Stimulated activated CD8-positive, alpha-beta memory T cell treated with anti-CD3 and anti-CD28 coated beads, Interleukin-7, amount 100 ng/mL, for 1 hour (primary cell): Measurements from ENCODE around the gene CDC25C.
A peak's percentile ranks its signal among the peaks of the same experiment; 100 is the strongest.
"Not testable (repeated sequence)": the region's sequence is repeated elsewhere in the genome, so short reads cannot be mapped to it uniquely, and the experiment has no call there.

Experiments
- DNase-seq, 2 donors: peaks; one replicate each; pipeline ENCODE4 v3.0.0-alpha.2; 2020; ENCODE audit warnings: low read depth in 2 of 2

CDC25C gene

DNA sequence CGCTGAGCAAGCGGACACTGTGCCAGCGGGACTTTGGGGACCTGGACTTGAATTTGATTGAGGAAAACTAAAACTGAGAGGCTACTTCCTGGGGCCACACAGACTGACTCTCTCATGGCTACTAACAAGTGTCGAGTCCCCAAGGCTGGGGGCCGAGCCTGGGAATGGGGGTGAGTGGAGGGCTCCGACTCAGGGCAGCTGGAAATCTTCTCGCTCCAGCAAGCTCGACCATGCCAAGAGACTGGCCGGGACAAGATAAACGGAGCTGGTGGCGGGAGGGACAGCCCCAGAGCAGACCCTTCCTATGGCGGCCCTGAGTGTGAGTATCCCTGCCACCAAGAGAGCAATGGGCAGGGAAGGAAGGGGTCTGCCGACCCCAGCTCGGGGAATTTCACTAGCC, 15.3 kb upstream of the CDC25C start:
- DNase-seq, result no peak

DNA sequence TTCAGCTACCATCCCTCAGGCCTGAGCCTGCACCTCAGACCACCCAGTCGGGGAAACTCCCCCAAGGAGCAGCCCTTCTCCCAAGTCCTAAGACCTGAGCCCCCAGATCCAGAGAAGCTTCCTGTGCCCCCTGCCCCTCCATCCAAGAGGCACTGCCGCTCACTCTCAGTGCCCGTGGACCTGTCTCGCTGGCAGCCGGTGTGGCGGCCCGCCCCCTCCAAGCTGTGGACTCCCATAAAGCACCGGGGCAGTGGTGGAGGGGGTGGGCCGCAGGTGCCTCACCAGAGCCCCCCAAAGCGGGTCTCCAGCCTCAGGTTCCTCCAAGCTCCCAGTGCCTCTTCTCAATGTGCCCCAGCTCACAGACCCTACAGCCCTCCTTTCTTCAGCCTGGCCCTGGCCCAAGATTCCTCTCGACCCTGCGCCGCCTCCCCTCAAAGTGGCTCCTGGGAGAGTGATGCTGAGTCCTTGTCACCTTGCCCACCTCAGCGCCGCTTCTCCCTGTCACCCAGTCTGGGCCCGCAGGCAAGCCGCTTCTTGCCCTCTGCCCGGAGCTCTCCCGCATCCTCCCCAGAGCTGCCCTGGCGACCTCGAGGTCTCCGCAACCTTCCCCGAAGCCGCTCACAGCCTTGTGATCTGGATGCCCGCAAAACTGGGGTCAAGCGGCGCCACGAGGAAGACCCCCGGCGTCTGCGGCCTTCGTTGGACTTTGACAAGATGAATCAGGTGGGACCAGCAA, 13.5 kb upstream of the CDC25C start:
- no peak for DNase-seq

DNA sequence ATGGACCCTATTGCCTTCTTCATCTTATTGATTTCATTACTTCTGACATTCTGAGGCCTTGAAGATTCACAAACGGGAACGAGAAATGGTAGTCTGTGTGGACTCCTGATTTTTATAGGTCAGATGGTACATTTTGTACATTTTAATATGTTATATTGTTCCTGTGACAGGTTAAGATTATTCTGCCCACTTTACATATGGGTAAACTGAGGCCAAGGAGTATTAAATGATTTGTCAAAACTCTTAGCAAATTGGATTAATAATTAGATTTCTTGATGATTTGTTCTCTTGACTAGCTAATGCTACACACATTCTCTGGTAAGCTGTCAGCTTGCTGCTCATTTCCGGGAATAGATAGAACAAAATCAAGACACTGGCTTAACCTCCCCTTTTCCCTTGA, 8.4 kb upstream of the CDC25C start:
- no peak for DNase-seq

DNA sequence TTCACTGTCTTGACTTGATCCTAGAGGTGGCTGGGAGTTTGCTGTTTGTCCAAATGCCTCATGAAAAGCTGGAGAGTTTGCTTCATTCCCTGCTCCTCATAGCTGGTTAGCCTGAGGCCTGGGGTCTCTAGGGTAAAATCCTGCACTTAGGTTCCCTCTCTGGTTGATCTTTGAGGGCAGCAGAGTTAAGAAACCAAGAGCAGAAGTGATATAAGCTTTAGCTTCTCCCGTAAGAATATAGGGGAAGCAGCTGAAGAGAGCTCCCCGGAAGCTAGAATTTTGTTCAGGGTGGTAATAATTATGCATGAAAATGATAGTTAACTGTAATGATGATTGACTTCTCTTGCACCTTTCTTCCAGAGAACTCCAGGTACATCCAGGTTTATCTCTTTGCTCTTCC, 7.9 kb upstream of the CDC25C start:
- DNase-seq, result no peak

DNA sequence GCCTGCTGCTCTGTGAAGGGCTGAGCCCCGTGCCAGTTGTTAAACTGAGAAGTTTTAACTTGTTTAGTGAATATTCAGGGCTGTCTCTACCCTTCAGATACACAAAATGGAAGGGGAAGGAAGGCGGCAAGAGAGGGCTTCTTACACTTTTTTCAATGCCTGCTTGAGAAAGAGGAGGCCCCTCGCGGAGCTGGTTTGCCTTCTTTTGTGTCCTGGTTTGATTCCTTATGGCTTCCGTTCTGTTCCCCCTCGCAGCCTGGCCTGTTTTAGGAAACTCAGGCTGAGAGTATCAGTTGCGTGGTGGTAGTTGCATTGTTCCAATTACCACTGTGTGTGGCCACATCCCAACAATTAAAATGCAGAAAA, 7.5 kb upstream of the CDC25C start:
- DNase-seq, result no peak

DNA sequence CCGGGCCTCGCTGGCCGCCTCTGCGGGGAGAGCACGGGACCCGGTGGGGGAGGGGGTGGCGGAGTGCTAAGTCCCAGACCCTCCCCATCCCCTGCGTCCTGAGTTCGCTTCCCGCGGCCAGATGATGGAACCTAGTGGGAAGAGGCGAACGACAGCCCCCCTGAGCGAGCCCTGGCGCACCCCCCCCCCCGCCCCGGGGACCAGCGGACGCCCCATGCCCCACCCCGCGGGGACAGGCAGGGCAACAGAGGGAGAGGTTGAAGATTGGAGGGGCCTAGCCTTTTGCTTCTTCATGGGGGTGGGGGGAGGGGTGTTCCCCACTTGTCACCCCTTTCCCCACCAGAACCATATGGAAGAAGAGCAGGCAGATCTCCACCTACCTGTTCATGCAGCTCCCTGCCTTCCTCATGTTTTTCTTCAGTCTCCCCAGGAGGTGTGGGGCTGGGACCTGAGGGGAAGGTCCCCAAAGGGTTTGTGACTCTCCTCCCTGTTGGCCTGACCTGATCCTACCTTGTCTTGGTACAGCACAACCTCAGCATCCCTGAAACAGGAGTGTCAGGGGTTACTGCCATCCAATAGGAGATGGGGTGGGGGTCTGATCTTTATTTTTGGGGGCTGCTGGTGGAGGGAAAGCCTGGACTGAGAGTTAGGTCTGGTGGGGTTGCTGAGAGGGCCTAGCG, 6.9 kb upstream of the CDC25C start:
- no peak for DNase-seq

DNA sequence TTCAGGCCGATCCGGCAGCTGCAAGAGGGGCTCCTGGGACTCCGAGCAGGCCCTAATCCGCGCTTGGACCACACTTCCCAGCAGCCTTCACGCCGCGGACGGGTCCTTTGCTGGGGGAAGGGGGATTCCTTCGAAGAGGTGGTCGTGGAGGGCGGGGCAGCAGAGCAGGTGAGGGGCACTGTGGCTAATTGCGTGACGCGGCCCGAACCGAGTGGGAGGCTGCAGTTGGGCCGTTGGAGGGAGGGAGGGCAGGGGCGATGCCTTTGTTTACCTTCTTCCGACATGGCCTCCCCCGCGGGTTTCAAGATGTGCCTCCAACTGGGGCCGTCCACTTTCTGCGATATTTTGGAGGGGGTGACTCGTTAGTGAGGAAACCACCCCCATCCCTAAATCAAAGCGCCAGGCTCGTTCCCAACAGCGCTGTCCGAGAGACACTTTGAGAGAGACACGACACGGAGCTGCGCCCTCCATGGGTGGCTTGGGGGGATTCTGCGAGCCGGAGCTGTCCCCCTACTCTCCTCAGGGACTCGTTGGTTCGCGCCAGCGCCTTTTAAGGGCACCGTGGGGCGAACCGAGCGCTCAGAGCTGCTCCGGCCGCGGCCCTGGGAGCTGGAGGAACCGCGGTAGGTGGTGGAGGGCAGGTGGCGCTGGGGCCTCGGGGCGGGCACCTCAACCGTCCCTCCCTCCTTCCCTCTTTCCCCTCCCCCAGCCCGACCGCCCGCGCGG, 6.2 kb upstream of the CDC25C start, which contains the start of gene FAM53C:
FAM53C (plus strand) TSS at position 582 of the 726 bp plus-strand sequence. CDS start 3,070 bp downstream, outside the sequence.
- peak; percentile 84 to 90 for DNase-seq

DNA sequence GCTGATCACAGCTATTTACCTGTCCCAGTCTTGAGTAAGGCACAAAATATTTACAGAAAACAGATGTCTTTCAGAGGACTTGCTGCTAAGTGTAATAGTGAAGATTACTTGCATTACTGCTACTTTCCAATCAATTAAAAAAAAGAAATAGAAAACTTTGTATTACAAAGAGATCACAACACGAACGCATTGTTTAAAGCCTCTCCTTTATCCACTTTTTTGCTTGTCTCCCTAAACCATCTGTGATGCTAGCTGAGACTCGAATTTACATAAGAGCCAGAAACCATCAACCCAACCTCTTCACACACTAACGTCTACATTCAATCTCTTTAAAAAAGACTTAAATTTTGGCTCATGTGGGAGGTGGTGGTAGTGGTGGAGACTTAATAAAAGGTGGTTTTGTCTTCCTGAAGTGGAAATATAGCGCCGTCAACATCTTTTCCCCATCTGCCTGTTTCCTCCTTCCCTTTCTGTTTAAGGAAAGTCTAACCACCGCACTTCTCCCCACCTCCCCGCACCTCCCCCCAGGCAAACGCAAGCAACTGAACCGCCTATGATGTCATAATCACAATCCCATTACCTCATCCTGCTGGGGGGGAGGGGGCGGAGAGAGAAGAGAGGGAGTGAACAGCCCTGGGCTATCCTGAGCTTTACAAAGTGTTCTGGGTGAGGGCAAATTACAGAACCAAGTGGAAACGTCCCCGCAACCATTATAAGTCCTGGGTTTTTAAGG, 5.5 kb upstream of the CDC25C start:
- DNase-seq, result no peak

DNA sequence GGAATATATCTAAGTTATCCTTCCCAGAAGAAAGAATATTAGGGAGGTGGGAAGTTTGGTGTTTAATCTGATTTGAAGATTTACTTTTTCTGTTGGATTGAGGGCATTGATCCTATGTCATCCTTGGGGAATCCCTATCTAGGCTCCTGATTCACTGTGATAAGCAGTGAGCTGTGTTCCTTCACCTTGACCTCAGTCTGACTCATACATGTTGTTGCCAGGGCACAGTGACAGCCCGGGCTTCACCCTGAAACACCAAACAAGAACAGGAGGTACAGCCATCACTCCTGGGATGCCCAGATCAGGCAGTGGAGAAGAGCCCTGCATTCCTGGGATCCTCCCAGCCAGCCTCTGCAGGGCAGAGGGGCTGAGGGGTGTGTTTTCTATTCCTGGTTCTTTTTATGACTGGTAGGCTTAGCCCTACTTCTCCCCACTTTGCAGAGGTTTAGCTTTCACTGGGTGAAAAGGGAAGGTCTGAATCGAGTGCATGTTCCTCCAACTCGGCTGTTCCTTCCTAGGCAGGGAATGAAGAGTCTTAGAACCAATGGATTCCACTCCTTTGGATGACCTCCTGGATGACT, 3.4 kb upstream of the CDC25C start:
- no peak for DNase-seq

DNA sequence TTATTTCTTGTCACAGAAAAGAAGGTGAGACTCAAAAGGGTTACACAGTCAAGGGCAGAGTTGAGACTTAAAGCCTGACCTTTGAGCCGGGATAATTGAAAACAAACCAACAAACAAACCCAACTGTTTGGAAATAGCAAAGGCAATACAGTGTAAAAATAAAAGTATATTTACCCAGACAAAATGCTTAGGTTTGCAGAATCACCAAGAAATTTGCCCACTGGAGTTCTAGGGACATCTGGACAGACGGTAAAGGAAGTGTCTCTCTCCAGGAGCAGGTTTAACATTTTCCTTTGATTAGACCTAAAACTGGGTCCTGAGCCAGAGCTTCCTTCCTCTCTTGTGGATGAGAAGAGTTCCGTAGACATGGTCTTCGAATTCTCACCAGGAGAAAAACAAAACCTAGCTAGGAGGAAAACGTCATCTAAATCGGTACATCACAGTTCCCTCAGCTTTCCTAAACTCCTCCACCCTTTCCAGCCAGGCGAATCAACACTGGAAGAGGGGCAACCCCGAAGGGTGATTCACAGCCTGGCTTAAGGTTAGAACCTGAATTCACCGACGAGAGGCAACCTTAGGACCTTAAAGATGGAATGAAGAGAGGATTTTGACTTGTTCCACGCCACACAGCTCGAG, 673 bp downstream of the CDC25C start:
- no peak for DNase-seq

DNA sequence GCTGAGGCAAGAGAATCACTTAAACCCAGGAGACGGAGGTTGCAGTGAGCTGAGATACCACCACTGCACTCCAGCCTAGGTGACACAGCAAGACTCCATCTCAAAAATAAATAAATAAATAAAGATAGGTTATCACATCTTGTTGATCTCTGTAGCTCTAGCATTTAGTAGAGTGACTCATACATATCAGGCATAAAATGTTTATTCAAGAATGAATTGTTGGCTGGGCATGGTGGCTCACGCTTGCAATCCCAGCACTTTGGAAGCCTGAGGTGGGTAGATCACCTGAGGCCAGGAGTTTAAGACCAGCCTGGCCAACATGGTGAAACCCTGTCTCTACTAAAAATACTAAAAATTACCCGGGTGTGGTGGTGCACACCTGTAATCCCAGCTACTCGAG, 13.4 kb downstream of the CDC25C start:
- DNase-seq, result not testable (repeated sequence)

DNA sequence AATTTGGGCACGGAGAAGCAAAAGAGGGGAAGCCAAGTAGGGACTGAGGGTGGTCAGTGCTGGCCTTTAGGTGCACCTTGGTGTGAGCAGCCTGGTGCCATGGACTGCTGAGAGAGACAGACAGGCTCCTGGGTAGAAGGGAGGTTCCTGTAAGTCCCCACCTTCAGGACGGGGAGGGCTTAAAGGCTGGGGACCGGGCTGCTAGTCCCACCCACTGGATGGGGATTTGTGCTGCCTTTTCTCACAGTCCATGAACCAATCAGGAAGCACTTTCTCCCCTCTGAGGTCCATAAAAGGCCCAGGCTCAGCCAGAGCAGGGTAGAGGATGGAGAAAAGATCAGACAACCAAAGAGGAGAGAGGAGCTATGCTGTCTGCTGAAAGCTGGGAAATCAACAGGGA, 15.2 kb downstream of the CDC25C start:
- DNase-seq, result no peak

DNA sequence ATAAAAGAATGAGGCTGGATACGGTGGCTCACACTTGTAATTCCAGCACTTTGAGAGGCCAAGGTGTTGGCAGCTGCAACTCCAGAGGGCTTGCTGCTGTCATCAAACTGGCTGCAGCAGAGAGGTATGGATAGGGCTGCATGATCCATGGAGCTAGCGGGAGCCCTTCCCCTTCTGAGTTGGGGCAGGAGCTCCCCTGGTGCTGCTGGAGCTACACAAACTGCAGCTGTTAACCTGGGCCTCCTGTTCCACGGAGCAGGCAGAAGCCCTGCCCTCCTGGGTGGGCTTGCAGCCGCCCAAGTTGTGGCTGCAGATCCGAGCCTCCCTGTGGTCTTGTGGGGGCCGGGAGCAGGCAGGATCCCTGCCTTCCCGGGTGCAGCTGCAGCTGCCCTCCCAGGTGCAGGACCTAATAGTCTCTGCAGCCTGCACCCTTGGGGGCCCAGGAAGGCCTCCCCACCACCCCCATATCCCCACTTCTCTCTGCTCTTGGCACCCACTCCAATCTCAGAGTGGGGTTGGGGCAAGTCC, 15.8 kb downstream of the CDC25C start:
- no peak for DNase-seq

DNA sequence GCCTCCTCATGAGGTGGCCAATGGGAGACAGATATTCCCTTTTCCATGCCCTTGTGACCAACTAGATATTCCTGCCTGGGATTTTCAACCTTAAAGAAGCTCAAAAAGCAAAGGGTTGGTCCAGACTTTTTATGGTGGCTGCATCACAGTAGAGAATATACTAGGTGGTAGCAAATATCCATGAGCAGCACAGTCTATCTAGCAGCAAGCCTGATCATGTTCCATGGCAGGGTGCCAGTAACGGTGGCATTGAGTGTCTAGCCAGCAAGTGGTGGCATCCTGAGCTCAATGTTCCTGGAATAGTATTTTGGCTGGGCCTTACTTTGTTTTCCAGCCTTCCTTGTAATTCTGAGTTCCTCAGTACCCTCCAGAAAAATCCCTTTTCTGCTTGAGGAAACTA, 25.8 kb downstream of the CDC25C start:
- no peak for DNase-seq

DNA sequence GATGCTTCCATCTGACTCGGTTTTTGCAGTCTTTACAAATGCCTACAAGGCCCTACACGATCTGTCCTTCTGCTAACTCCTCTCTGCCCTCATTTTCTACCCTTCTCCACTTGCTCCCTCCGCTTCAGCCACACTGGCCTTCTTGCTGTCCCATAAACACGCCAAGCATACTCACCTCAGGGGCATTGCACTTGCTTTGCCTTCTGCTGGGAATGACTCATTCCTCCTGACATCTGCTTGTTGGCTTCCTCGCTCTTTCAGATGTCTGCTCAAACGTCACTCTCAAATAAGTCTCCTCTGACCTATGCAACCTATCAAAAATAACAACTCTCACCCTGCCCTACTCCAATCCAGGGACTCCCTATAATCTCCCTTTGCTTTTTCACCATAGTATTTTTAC, 28.2 kb downstream of the CDC25C start:
- no peak for DNase-seq

DNA sequence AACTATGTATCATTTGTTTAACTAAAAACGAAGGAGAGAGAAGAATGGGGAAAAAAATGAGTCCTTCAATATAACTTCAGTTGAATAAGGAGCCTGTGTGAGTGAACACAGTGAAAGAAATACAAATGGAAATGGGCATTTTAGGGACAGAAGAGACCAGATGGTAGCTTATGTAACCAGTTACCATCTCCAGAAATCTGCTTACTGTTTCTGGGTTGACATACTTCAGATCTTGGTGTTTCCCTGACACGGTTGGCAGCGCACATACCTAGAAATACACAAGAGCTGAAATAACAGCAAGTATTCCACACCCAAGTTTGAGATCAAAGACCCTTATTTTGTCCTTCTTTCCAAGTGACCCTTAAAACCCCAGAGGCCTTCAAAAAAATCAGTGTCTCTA, 42.3 kb downstream of the CDC25C start:
- no peak for DNase-seq

DNA sequence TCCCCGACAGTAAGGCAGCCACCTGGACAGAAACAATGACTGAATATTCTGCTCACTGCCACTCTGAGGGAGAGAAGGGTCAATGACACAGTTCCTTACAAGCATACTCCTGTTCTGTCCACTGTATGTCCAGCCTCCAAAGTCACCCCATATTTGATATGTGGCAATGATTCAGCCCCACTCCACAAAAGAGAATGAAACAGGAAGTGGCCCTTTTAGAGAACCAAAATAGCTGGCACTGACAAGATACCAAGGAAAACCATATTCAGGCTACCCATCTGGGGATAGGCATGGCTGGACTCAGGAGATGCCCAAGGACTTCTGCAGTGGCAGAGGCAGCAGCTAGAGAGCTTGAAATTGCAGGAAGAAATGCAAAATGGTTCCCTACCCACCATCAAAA, 44.4 kb downstream of the CDC25C start:
- DNase-seq, result no peak

DNA sequence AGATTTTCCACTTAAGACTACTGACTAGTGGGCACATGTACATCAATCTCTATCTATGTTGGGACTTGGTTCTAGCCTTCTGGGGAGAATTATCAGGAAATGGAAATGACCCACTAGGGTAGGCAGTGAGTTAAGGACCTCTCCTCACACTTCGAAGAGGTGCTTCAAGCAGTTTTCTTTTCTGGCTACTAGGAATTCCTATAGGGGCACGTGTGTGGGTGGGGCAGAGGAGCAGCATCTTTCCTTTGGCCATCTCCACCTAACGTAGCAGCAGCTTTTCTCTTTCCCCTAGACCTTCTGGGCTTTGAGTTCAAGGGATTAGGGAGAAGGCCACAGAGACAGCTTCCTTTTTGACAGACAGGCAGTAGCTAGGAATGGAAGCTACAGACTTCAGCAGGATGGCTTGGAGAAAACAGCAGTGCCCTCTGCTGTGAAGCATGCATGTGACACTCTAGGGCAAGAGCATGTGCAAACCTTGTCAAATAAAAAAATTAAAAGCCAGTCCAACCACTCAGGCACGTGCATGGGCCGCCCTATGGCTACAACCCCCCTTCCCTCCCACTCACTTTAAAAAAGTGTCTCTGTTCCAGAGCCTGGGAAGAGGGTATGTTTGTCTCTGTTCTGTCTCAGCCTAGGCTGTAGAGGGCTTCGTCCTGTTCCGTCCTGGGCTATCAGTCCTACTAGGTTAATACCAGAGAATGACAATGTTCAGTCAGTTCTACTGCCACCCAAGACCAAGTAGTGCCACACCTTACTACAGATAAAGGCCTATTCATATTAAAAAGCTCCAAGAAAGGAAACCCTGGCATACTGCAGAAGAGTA, 48.5 kb downstream of the CDC25C start:
- DNase-seq, result no peak

DNA sequence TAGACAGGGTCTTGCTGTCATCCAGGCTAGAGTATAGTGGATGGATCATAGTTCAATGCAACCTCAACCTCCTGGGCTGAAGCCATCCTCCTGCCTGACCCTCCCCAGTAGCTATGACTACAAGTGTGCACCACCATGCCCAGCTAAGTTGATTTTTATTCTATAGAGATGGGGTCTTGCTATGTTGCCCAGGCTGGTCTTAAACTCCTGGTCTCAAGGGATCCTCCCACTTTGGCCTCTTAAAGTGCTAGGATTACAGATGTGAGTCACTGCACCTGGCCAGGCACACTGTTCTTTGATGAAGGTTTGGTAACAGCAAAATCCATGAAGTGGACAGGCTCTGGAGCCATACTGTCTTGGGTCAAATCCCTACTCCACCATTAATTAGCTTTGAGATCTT, 50.7 kb downstream of the CDC25C start:
- no peak for DNase-seq

DNA sequence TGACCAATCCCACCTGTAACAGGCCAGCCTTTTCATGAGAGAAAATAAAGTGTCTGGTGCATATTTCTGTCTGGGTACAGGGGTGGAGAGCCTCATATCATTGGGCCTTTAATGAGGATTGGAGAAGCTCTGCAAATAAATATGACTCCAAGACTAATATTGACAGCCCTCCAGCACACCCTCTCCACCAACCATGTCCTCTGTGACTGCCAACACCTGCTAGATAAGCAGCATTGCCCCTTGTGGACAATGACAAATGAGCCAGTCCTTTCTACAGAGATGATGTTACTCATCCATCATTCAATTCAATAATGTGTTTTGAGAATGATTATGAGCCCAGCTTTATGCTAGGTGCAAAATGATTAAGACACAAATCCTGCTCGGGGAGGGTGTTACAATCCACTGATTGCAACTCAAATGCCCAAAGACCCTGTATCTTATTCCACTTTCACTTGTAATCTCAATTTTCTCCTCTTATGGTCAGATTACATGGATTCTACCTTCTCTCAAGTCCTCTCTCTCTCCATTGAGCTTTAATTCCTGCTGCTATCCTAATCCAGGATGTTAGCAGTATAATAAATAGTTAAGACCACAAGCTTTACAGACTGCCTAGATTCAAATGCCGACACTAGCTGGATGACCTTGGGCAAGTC, 55.1 kb downstream of the CDC25C start:
- no peak for DNase-seq
